SK-N-SH treated with all-trans-retinoic acid at 6 μM for 48 hours (cell line): ENCODE results near the gene SLC16A10.
"Not testable (repeated sequence)": the region's sequence is repeated elsewhere in the genome, so short reads cannot be mapped to it uniquely, and the experiment has no call there.

Experiments
- ATAC-seq: fragments of 200-7000 bp; cut with Tn5 transposase; 3 replicates; pipeline ENCODE4 v1.9.1; 2020; ENCODE audit warnings: mild to moderate bottlenecking, moderate library complexity
- BACH2 ChIP-seq: fragments of 250-450 bp; sonication (Bioruptor Pico); IDR thresholded peaks from 2 replicates; pipeline ENCODE4 v1.9.0; 2021; ENCODE audit warnings: mild to moderate bottlenecking, borderline replicate concordance
- CREB5 ChIP-seq: fragments of 250-450 bp; sonication (Bioruptor Pico); IDR thresholded peaks from 2 replicates; pipeline ENCODE4 v1.5.1; 2020; ENCODE audit warnings: low read depth, mild to moderate bottlenecking, moderate library complexity
- GLIS3 ChIP-seq: fragments of 250-450 bp; sonication (Bioruptor Pico); IDR thresholded peaks from 2 replicates; pipeline ENCODE4 v1.5.0; 2020; ENCODE audit warnings: mild to moderate bottlenecking, moderate library complexity
- PATZ1 ChIP-seq: fragments of 250-450 bp; sonication (Bioruptor Pico); IDR thresholded peaks from 2 replicates; pipeline ENCODE4 v1.8.0; 2020; ENCODE audit warnings: mild to moderate bottlenecking, moderate library complexity, borderline replicate concordance
- POU6F1 ChIP-seq: fragments of 250-450 bp; sonication (Bioruptor Pico); IDR thresholded peaks from 2 replicates; pipeline ENCODE4 v1.8.0; 2021; ENCODE audit warnings: low read depth, mild to moderate bottlenecking, moderate library complexity, borderline replicate concordance
- PPARA ChIP-seq: fragments of 250-450 bp; sonication (Bioruptor Pico); IDR thresholded peaks from 2 replicates; pipeline ENCODE4 v1.5.0; 2020; ENCODE audit warnings: mild to moderate bottlenecking, borderline replicate concordance
- TOX ChIP-seq: fragments of 250-450 bp; sonication (Bioruptor Pico); IDR thresholded peaks from 2 replicates; pipeline ENCODE4 v1.8.0; 2021; ENCODE audit warnings: mild to moderate bottlenecking, moderate library complexity, borderline replicate concordance
- TSHZ2 ChIP-seq: fragments of 250-450 bp; sonication (Bioruptor Pico); IDR thresholded peaks from 2 replicates; pipeline ENCODE4 v1.5.0; 2020; ENCODE audit warnings: mild to moderate bottlenecking, moderate library complexity
- ZC3H10 ChIP-seq: fragments of 250-450 bp; sonication (Bioruptor Pico); IDR thresholded peaks from 2 replicates; pipeline ENCODE4 v1.5.1; 2021; ENCODE audit warnings: mild to moderate bottlenecking, moderate library complexity
- ZFP3 ChIP-seq: fragments of 250-450 bp; sonication (Bioruptor Pico); IDR thresholded peaks from 2 replicates; pipeline ENCODE4 v1.5.0; 2020; ENCODE audit warnings: mild to moderate bottlenecking, moderate library complexity
- ZFP30 ChIP-seq: fragments of 450-650 bp; formaldehyde crosslinking; IDR thresholded peaks from 2 replicates; pipeline ENCODE4 v1.5.0; 2022; ENCODE audit warnings: mild to moderate bottlenecking, moderate library complexity
- ZNF565 ChIP-seq: fragments of 450-650 bp; formaldehyde crosslinking; conservative IDR thresholded peaks from 2 replicates; pipeline ENCODE4 v1.5.0; 2020; ENCODE audit warnings: low read depth, mild to moderate bottlenecking, moderate library complexity
- ZNF8 ChIP-seq: fragments of 450-650 bp; formaldehyde crosslinking; IDR thresholded peaks from 2 replicates; pipeline ENCODE4 v1.5.0; 2020; ENCODE audit warnings: mild to moderate bottlenecking, moderate library complexity
- TF ChIP-seq, protein P1 (sequence below): fragments of 250-450 bp; sonication (Bioruptor Pico); IDR thresholded peaks from 2 replicates; pipeline ENCODE4 v1.5.1; 2021; ENCODE audit warnings: mild to moderate bottlenecking, moderate library complexity

The SLC16A10 gene

DNA sequence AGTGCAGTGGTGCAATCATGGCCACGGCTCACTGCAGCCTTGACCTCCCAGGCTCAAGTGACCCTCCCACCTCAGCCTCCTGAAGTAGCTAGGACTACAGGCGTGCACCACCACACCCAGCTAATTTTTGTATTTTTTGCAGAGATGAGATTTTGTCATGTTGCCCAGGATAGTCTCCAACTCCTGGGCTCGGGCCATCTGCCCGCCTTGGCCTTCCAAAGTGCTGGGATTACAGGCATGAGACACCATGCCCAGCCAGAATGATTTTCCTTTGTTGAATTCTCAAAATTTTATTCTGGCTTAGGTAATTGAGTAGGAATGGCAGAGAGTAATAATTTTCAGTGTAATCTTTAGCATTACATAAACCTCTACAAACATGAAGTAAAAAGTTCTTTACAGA lies 37.1 kb downstream of the SLC16A10 start (continued):
- TF ChIP-seq, protein P1, sequence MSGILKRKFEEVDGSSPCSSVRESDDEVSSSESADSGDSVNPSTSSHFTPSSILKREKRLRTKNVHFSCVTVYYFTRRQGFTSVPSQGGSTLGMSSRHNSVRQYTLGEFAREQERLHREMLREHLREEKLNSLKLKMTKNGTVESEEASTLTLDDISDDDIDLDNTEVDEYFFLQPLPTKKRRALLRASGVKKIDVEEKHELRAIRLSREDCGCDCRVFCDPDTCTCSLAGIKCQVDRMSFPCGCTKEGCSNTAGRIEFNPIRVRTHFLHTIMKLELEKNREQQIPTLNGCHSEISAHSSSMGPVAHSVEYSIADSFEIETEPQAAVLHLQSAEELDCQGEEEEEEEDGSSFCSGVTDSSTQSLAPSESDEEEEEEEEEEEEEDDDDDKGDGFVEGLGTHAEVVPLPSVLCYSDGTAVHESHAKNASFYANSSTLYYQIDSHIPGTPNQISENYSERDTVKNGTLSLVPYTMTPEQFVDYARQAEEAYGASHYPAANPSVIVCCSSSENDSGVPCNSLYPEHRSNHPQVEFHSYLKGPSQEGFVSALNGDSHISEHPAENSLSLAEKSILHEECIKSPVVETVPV (CRISPR knock-in tag): no peak
- no peak for TF ChIP-seq TOX (CRISPR knock-in tag)

- no peak for TF ChIP-seq ZNF8 (CRISPR knock-in tag)
- TF ChIP-seq POU6F1: no peak
- TF ChIP-seq ZFP3 (CRISPR knock-in tag): no peak
- TF ChIP-seq GLIS3: no peak
- TF ChIP-seq ZFP30 (CRISPR knock-in tag): no peak
- TF ChIP-seq ZC3H10: no peak
- TF ChIP-seq PPARA: no peak
- no peak for TF ChIP-seq ZNF565 (CRISPR knock-in tag)
- TF ChIP-seq CREB5: no peak
- TF ChIP-seq BACH2 (CRISPR knock-in tag): no peak
- TF ChIP-seq TSHZ2 (CRISPR knock-in tag): no peak
- TF ChIP-seq, protein P1 (CRISPR knock-in tag): no peak
- no peak for TF ChIP-seq PATZ1 (CRISPR knock-in tag)
- no peak for ATAC-seq
These were observed 41.7 kb downstream of the SLC16A10 start for GRCh38 chr6:111129013-111129412.

DNA sequence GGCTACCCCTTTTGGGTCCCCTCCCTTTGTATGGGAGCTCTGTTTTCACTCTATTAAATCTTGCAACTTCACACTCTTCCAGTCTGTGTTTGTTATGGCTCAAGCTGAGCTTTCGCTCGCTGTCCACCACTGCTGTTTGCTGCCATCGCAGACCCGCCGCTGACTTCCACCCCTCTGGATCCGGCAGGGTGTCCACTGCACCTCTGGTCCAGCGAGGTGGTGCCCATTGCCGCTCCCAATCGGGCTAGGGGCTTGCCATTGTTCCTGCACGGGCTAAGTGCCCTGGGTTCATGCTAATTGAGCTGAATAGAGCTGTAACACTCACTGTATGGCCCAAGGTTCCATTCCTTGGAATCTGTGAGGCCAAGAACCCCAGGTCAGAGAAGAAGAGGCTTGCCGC lies 43.7 kb downstream of the SLC16A10 start:
- not testable (repeated sequence) for ATAC-seq

GRCh38 chr6:111132669-111133068 lies 45.4 kb downstream of the SLC16A10 start:
- ATAC-seq: not testable (repeated sequence)

- ATAC-seq: not testable (repeated sequence)
These were observed 47.0 kb downstream of the SLC16A10 start for GRCh38 chr6:111134236-111134869.

DNA sequence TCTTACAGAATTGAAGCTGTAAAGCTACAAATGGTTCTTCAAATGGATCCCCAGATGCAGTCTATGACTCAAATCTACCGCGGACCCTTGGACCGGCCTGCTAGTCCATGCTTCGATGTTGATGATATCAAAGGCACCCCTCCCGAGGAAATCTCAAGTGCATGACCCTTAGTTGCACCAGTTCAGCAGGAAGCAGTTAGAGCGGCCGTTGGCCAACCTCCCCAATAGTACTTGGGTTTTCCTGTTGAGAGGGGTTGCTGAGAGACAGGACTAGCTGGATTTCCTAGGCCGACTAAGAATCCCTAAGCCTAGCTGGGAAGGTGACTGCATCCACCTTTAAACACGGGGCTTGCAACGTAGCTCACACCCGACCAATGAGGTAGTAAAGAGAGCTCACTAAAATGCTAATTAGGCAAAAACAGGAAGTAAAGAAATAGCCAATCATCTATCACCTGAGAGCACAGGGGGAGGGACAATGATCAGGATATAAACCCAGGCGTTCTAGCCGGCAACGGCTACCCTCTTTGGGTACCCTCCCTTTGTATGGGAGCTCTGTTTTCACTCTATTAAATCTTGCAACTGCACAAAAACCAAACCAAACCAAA lies 50.3 kb downstream of the SLC16A10 start:
- not testable (repeated sequence) for ATAC-seq
